ENCODE data around the gene ZCCHC13.

DNA sequence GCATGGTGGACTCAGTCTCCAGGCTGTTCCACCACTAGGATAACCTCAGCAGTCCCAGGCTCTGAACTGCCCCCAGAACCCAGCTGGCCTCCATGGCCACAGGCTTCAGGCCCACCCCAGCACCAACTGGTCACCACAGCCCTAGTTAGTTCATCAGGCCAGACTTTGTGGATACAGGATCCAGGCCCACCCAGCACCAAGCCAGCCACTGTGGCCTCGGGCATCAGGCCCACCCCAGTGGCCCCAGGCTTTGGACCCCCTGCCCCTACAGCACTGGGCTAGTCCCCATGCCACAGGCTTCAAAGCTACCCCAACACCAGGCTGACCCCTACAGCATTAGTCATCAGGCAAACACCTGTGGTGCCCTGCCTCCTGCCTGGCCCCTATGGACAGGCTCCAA is 50.0 kb downstream of the ZCCHC13 start:
- TF ChIP-seq, protein P1, sequence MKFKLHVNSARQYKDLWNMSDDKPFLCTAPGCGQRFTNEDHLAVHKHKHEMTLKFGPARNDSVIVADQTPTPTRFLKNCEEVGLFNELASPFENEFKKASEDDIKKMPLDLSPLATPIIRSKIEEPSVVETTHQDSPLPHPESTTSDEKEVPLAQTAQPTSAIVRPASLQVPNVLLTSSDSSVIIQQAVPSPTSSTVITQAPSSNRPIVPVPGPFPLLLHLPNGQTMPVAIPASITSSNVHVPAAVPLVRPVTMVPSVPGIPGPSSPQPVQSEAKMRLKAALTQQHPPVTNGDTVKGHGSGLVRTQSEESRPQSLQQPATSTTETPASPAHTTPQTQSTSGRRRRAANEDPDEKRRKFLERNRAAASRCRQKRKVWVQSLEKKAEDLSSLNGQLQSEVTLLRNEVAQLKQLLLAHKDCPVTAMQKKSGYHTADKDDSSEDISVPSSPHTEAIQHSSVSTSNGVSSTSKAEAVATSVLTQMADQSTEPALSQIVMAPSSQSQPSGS (CRISPR knock-in tag; IDR thresholded peaks at IDR 0.05), result no peak
- TF ChIP-seq POLR2AphosphoS5 (IDR thresholded peaks at IDR 0.05; ENCODE audit: low read depth, low read length), result no peak
- TF ChIP-seq, protein P2, sequence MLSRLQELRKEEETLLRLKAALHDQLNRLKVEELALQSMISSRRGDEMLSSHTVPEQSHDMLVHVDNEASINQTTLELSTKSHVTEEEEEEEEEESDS (CRISPR knock-in tag; IDR thresholded peaks at IDR 0.05; ENCODE audit: borderline replicate concordance), result no peak
- TF ChIP-seq, protein P3, sequence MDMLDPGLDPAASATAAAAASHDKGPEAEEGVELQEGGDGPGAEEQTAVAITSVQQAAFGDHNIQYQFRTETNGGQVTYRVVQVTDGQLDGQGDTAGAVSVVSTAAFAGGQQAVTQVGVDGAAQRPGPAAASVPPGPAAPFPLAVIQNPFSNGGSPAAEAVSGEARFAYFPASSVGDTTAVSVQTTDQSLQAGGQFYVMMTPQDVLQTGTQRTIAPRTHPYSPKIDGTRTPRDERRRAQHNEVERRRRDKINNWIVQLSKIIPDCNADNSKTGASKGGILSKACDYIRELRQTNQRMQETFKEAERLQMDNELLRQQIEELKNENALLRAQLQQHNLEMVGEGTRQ (IDR thresholded peaks at IDR 0.05; ENCODE audit: low read depth, low read length), result no peak
- TF ChIP-seq, protein P3 (CRISPR knock-in tag; IDR thresholded peaks at IDR 0.05; ENCODE audit: borderline replicate concordance), result no peak
- no peak for TF ChIP-seq RAD21 (CRISPR knock-in tag; IDR thresholded peaks at IDR 0.05)
- no peak for TF ChIP-seq ARNT (IDR thresholded peaks at IDR 0.05)
- TF ChIP-seq ZNF558 (CRISPR knock-in tag; IDR thresholded peaks at IDR 0.05; ENCODE audit: borderline replicate concordance), result no peak
- TF ChIP-seq TCF7L2 (IDR thresholded peaks at IDR 0.05; ENCODE audit: low read depth, low read length), result no peak
- TF ChIP-seq, protein P4, sequence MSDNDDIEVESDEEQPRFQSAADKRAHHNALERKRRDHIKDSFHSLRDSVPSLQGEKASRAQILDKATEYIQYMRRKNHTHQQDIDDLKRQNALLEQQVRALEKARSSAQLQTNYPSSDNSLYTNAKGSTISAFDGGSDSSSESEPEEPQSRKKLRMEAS (IDR thresholded peaks at IDR 0.05), result no peak
